GOT3 (cell line): ENCODE results near the gene TRMT6.

ENCODE experiments used
- DNase-seq: peaks from one replicate; lab custom pipeline; 2025; ENCODE audit warnings: mixed read lengths; lab: John Stamatoyannopoulos, UW

The TRMT6 gene

GRCh38 chr20:5949943-5950270, 426 bp downstream of the TRMT6 start:
- no peak for DNase-seq

GRCh38 chr20:5947276-5947675, 3.1 kb downstream of the TRMT6 start:
- no peak for DNase-seq

GRCh38 chr20:5945963-5946362, 4.4 kb downstream of the TRMT6 start:
- DNase-seq: no peak

- DNase-seq: no peak
Measured at GRCh38 chr20:5938456-5939029, 11.8 kb downstream of the TRMT6 start.

GRCh38 chr20:5936238-5936637, 14.1 kb downstream of the TRMT6 start:
- no peak for DNase-seq

- no peak for DNase-seq
Measured at GRCh38 chr20:5935384-5935783, 14.9 kb downstream of the TRMT6 start.

GRCh38 chr20:5933802-5934436, 16.4 kb downstream of the TRMT6 start:
- no peak for DNase-seq

- no peak for DNase-seq
Measured at GRCh38 chr20:5932796-5933195, 17.5 kb downstream of the TRMT6 start.

- DNase-seq: no peak
Measured at GRCh38 chr20:5931411-5931810, 18.9 kb downstream of the TRMT6 start.

- no peak for DNase-seq
Measured at GRCh38 chr20:5928836-5929715, 21.3 kb downstream of the TRMT6 start.

GRCh38 chr20:5927749-5928462, 22.4 kb downstream of the TRMT6 start:
- no peak for DNase-seq

- no peak for DNase-seq
Measured at GRCh38 chr20:5925551-5925950, 24.8 kb downstream of the TRMT6 start.

GRCh38 chr20:5923493-5923892, 26.8 kb downstream of the TRMT6 start:
- DNase-seq: no peak

GRCh38 chr20:5920581-5920980, 29.8 kb downstream of the TRMT6 start:
- DNase-seq: no peak

- no peak for DNase-seq
Measured at GRCh38 chr20:5919626-5920544, 30.4 kb downstream of the TRMT6 start.

- no peak for DNase-seq
Measured at GRCh38 chr20:5918856-5919625, 31.3 kb downstream of the TRMT6 start.

- DNase-seq: no peak
Measured at GRCh38 chr20:5914859-5915258, 35.5 kb downstream of the TRMT6 start.

- no peak for DNase-seq
Measured at GRCh38 chr20:5913166-5913565, 37.2 kb downstream of the TRMT6 start.

GRCh38 chr20:5910186-5910585, 40.1 kb downstream of the TRMT6 start:
- no peak for DNase-seq

- no peak for DNase-seq
Measured at GRCh38 chr20:5908981-5909380, 41.4 kb downstream of the TRMT6 start.

- no peak for DNase-seq
Measured at GRCh38 chr20:5900908-5901307, 49.4 kb downstream of the TRMT6 start.
